Middle frontal gyrus (tissue), 1 donor: Measurements from ENCODE around the gene PITPNB.

ENCODE experiments used
- DNase-seq: peaks from one replicate; pipeline ENCODE4 v3.0.0-alpha.2; 2015; ENCODE audit warnings: low spot score; ENCODE audit errors: extremely low spot score

PITPNB gene

GRCh38 chr22:27834364-27835185, 84.5 kb downstream of the PITPNB start:
- DNase-seq: no peak

- DNase-seq: no peak
These were observed 85.3 kb downstream of the PITPNB start for GRCh38 chr22:27833803-27834202.

GRCh38 chr22:27832606-27833005, 86.5 kb downstream of the PITPNB start:
- DNase-seq: no peak

GRCh38 chr22:27829620-27830019, 89.4 kb downstream of the PITPNB start:
- no peak for DNase-seq

- DNase-seq: no peak
These were observed 91.2 kb downstream of the PITPNB start for GRCh38 chr22:27827604-27828587.

- DNase-seq: no peak
These were observed 93.9 kb downstream of the PITPNB start for GRCh38 chr22:27825174-27825573.

GRCh38 chr22:27823221-27823620, 95.8 kb downstream of the PITPNB start:
- no peak for DNase-seq

- no peak for DNase-seq
These were observed 97.9 kb downstream of the PITPNB start for GRCh38 chr22:27820896-27821866.

GRCh38 chr22:27816552-27816951, 102.5 kb downstream of the PITPNB start:
- DNase-seq: no peak

GRCh38 chr22:27815826-27816530, 103.1 kb downstream of the PITPNB start:
- no peak for DNase-seq

GRCh38 chr22:27814993-27815392, 104.1 kb downstream of the PITPNB start:
- no peak for DNase-seq

- DNase-seq: no peak
These were observed 107.3 kb downstream of the PITPNB start for GRCh38 chr22:27811778-27812177.

- no peak for DNase-seq
These were observed 108.4 kb downstream of the PITPNB start for GRCh38 chr22:27810609-27811151.

- no peak for DNase-seq
These were observed 109.1 kb downstream of the PITPNB start for GRCh38 chr22:27809700-27810608.

GRCh38 chr22:27809226-27809603, 109.8 kb downstream of the PITPNB start:
- no peak for DNase-seq

- no peak for DNase-seq
These were observed 110.4 kb downstream of the PITPNB start for GRCh38 chr22:27808451-27809225.

- DNase-seq: no peak
These were observed 113.2 kb downstream of the PITPNB start for GRCh38 chr22:27805841-27806240.
